Stimulated activated CD8-positive, alpha-beta memory T cell treated with anti-CD3 and anti-CD28 coated beads, Interleukin-4, amount 100 ng/mL, for 48 hours (primary cell): Measurements from ENCODE around the gene AAR2.

Experiments
- DNase-seq: peaks from one replicate; pipeline ENCODE4 v3.0.0-alpha.2; 2020

AAR2 gene

GRCh38 chr20:36262440-36262839, 26.2 kb downstream of the AAR2 start:
- no peak for DNase-seq

GRCh38 chr20:36264426-36265246, 28.4 kb downstream of the AAR2 start:
- no peak for DNase-seq

- DNase-seq, result no peak
Measured at GRCh38 chr20:36266189-36266588, 29.9 kb downstream of the AAR2 start.

GRCh38 chr20:36267605-36268381, 31.5 kb downstream of the AAR2 start:
- no peak for DNase-seq

- DNase-seq, result no peak
Measured at GRCh38 chr20:36268440-36269342, 32.4 kb downstream of the AAR2 start.

GRCh38 chr20:36269507-36269906, 33.2 kb downstream of the AAR2 start:
- DNase-seq, result no peak

GRCh38 chr20:36270744-36271638, 34.7 kb downstream of the AAR2 start:
- DNase-seq, result no peak

GRCh38 chr20:36271639-36272546, 35.6 kb downstream of the AAR2 start:
- no peak for DNase-seq

- peak; percentile 4 for DNase-seq
Measured at GRCh38 chr20:36272547-36273220, 36.4 kb downstream of the AAR2 start.

GRCh38 chr20:36273414-36274180, 37.3 kb downstream of the AAR2 start:
- peak; percentile 23 for DNase-seq

- DNase-seq, result peak; percentile 15
Measured at GRCh38 chr20:36274181-36274841, 38.0 kb downstream of the AAR2 start.

GRCh38 chr20:36275011-36275410, 38.7 kb downstream of the AAR2 start:
- DNase-seq, result peak; percentile 0

- peak; percentile 16 for DNase-seq
Measured at GRCh38 chr20:36275441-36276189, 39.3 kb downstream of the AAR2 start.

GRCh38 chr20:36277546-36277945, 41.3 kb downstream of the AAR2 start:
- DNase-seq, result peak; percentile 14

GRCh38 chr20:36279362-36279761, 43.1 kb downstream of the AAR2 start:
- peak; percentile 2 for DNase-seq

- DNase-seq, result peak; percentile 4
Measured at GRCh38 chr20:36279776-36280175, 43.5 kb downstream of the AAR2 start.

- DNase-seq, result peak; percentile 10
Measured at GRCh38 chr20:36281785-36282380, 45.6 kb downstream of the AAR2 start.

- peak; percentile 8 for DNase-seq
Measured at GRCh38 chr20:36284751-36285150, 48.5 kb downstream of the AAR2 start.
